Endothelial cell of umbilical vein (primary cell): ENCODE measurements around the gene DISP3. TPM values are rescaled to one million over a fixed set of nuclear protein-coding genes. Genes with fewer than 3 reads are reported as not detected.

Source experiments
- BruUV-seq: library from RNA; stranded (reverse); fragments of 400-500 nt; replicated peaks from 2 replicates; lab custom pipeline; 2021; lab: Mats Ljungman, UMichigan
- CTCF ChIA-PET: fragments of 300-600, 350-600 bp; sonication (Branson Sonifier 250); formaldehyde crosslinking; loops from one replicate; lab custom pipeline; 2021; ENCODE audit warnings: antibody characterized with exemption, inconsistent platforms; lab: Charles Lee
- POLR2A ChIA-PET: fragments of 300-600, 350-600 bp; sonication (Branson Sonifier 250); formaldehyde crosslinking; loops from one replicate; lab custom pipeline; 2021; ENCODE audit warnings: antibody characterized with exemption, inconsistent platforms; lab: Charles Lee
- DNase-seq: peaks from one replicate; pipeline ENCODE4 v3.0.0-alpha.2; 2011; ENCODE audit warnings: low read depth, low spot score
- FAIRE-seq: peaks from 2 replicates; lab custom pipeline; 2011; peaks lifted over from hg19 to GRCh38; lab: Jason Lieb, UNC
- H2AFZ ChIP-seq: 2 replicates; pipeline ENCODE4 v1.6.0; 2012; ENCODE audit warnings: low read depth, low read length, control low read depth, inconsistent platforms
- H3K27ac ChIP-seq: 2 replicates; pipeline ENCODE4 v1.5.1; 2011; ENCODE audit warnings: low read depth, mild to moderate bottlenecking, control low read depth, low read length, moderate library complexity; ENCODE audit not compliant: insufficient read depth
- H3K27me3 ChIP-seq, 2 experiments: 2 replicates each; pipeline versions ENCODE4 v1.6.0 to v1.6.1; 2011; ENCODE audit warnings: low read length in 2 of 2, mixed read lengths in 1 of 2; ENCODE audit not compliant: control insufficient read depth in 2 of 2, insufficient read depth in 2 of 2
- H3K36me3 ChIP-seq, 2 experiments: 2 replicates in 1 of 2; 3 replicates in 1 of 2; pipeline ENCODE4 v1.5.1; 2011; ENCODE audit warnings: low read length in 2 of 2, mild to moderate bottlenecking in 1 of 2, moderate library complexity in 1 of 2; ENCODE audit not compliant: control insufficient read depth in 2 of 2, insufficient read depth in 2 of 2; ENCODE audit errors: extremely low read depth in 1 of 2
- H3K4me1 ChIP-seq: 3 replicates; pipeline ENCODE4 v1.5.1; 2011; ENCODE audit warnings: mild to moderate bottlenecking, low read length; ENCODE audit not compliant: control insufficient read depth, insufficient read depth; ENCODE audit errors: extremely low read depth
- H3K4me2 ChIP-seq: 2 replicates; pipeline ENCODE4 v1.6.1; 2011; ENCODE audit warnings: low read length, control low read depth, mixed read lengths; ENCODE audit not compliant: insufficient read depth
- H3K4me3 ChIP-seq, 3 experiments: fragments of 200-600 bp in 1 of 3; sonication (generic), shearing (Covaris generic) in 1 of 3; replicated peaks in 1 of 3; 2 replicates each; pipeline ENCODE4 v1.5.1; 2011 to 2016; ENCODE audit warnings: control low read depth in 3 of 3, low read length in 3 of 3, mild to moderate bottlenecking in 2 of 3, inconsistent platforms in 1 of 3, low read depth in 1 of 3, moderate library complexity in 1 of 3; ENCODE audit not compliant: insufficient read depth in 1 of 3
- H3K79me2 ChIP-seq: 2 replicates; pipeline ENCODE4 v1.6.0; 2012; ENCODE audit warnings: low read length, inconsistent platforms; ENCODE audit not compliant: control insufficient read depth, insufficient read depth
- H3K9ac ChIP-seq: replicated peaks from 2 replicates; pipeline ENCODE3; 2011; ENCODE audit warnings: low read length, control low read depth; ENCODE audit not compliant: insufficient read depth; ENCODE audit errors: extremely low read depth
- H3K9me1 ChIP-seq: replicated peaks from 3 replicates; pipeline ENCODE4 v1.6.0; 2011; ENCODE audit warnings: mild to moderate bottlenecking, low read length; ENCODE audit not compliant: control insufficient read depth, insufficient read depth; ENCODE audit errors: extremely low read depth
- H3K9me3 ChIP-seq: replicated peaks from 2 replicates; pipeline ENCODE4 v1.5.1; 2012; ENCODE audit warnings: low read length, inconsistent platforms; ENCODE audit not compliant: control insufficient read depth, insufficient read depth
- H4K20me1 ChIP-seq: replicated peaks from 2 replicates; pipeline ENCODE3; 2011; ENCODE audit warnings: mild to moderate bottlenecking, low read length; ENCODE audit not compliant: control insufficient read depth, insufficient read depth; ENCODE audit errors: extremely low read depth
- EZH2 ChIP-seq: IDR thresholded peaks from 2 replicates; pipeline ENCODE4 v1.6.1; 2012; ENCODE audit warnings: borderline replicate concordance, low read depth, mild to moderate bottlenecking, moderate library complexity, low read length, inconsistent platforms; ENCODE audit not compliant: severe bottlenecking
- FOS ChIP-seq: IDR thresholded peaks from 2 replicates; pipeline ENCODE4 v1.6.1; 2011; ENCODE audit warnings: mild to moderate bottlenecking, low read length, moderate library complexity, borderline replicate concordance; ENCODE audit not compliant: insufficient read depth
- GATA2 ChIP-seq: IDR thresholded peaks from 2 replicates; pipeline ENCODE4 v1.7.0; 2011; ENCODE audit warnings: low read depth, mild to moderate bottlenecking, moderate library complexity, mixed read lengths, low read length; ENCODE audit not compliant: insufficient read length, insufficient read depth
- JUN ChIP-seq: IDR thresholded peaks from 2 replicates; pipeline ENCODE4 v1.6.1; 2011; ENCODE audit warnings: borderline replicate concordance, low read depth; ENCODE audit not compliant: insufficient read length, insufficient read depth
- MYC ChIP-seq: IDR thresholded peaks from one replicate; pipeline ENCODE4 v1.6.1; 2011; ENCODE audit warnings: mild to moderate bottlenecking, low read depth, low read length
- POLR2A ChIP-seq: IDR thresholded peaks from 2 replicates; pipeline ENCODE4 v1.6.1; 2012; ENCODE audit warnings: low read depth, mild to moderate bottlenecking, control low read depth, low read length
- POLR2AphosphoS5 ChIP-seq: IDR thresholded peaks from 2 replicates; pipeline ENCODE4 v1.6.1; 2012; ENCODE audit warnings: low read depth, mild to moderate bottlenecking, control low read depth, low read length, moderate library complexity; ENCODE audit not compliant: insufficient read depth
- dilution Hi-C: fragments of 300-500 bp; cut with MboI; formaldehyde crosslinking; loops from one replicate; pipeline ENCODE4 v1.15.0; 2019; ENCODE audit warnings: low sequenced_read_pairs; ENCODE audit not compliant: extremely low pct_ligation_motif_present
- intact Hi-C: fragments of 100-400 bp; cut with micrococcal nuclease; formaldehyde crosslinking; loops from one replicate; pipeline ENCODE4 v1.10.0; 2022
- polyA plus RNA-seq, 4 experiments: library from polyadenylated mRNA; depleted of rRNA in 3 of 4; stranded (reverse) in 3 of 4; unstranded in 1 of 4; fragments of >200 nt; gene quantifications; 2 replicates each; pipeline versions ENCODE4 v1.2.1 to v1.2.3, GENCODE V29; 2011 to 2012; ENCODE audit warnings: missing spikeins in 1 of 4
- total RNA-seq: library from RNA; stranded (reverse); gene quantifications from 2 replicates; pipeline ENCODE4 v1.2.3, GENCODE V29; 2021
- TF ChIP-seq, protein P1 (sequence below): IDR thresholded peaks from 2 replicates; pipeline ENCODE4 v1.6.1; 2011; ENCODE audit not compliant: insufficient read depth, insufficient read length
- TF ChIP-seq, protein P2 (sequence below), 2 donors: IDR thresholded peaks; 1 replicate in 1 of 2; 2 replicates in 1 of 2; pipeline ENCODE4 v1.5.1; 2011; ENCODE audit warnings: low read length in 2 of 2, mild to moderate bottlenecking in 2 of 2, moderate library complexity in 2 of 2, control low read depth in 1 of 2, inconsistent platforms in 1 of 2, low read depth in 1 of 2; ENCODE audit not compliant: insufficient read depth in 1 of 2; ENCODE audit errors: extremely low read depth in 1 of 2

The DISP3 gene
- total and polyA plus RNA-seq, 2 donors (not counting 3 experiments of a cell fraction or from before 2014, with no cell fraction given) = 0.26 to 0.49 TPM

DNA sequence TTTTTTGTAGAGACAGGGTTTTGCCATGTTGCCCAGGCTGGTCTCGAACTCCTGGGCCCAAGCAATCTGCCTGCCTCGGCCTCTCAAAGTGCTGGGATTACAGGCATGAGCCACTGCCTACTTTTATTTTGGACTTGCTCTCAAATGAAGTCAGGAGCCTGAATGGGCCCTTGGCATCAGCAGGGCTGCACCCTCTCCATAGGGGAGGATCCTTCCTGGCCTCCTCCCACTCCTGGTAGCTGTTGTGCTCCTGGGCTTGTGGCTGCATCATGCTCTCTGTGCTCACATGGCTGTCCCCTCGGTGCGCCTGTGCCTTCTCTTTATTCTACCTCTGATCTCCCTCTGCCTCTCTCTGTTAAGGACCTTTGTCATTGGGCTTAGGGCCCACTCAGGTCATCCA lies 46.4 kb upstream of the DISP3 start:
- H3K79me2 ChIP-seq = no peaks in the 10 kb centered on the region
- no peak for FAIRE-seq
- H3K4me2 ChIP-seq = no peak overlapping the region
- H3K27me3 ChIP-seq = no peaks in the 10 kb centered on the region
- H3K4me1 ChIP-seq = no peaks in the 10 kb centered on the region
- dilution Hi-C loops (no loop called here), intact Hi-C loops (no loop called here)
- H3K4me3 ChIP-seq = no peak overlapping the region
- no peaks in the 10 kb centered on the region for H3K9me1 ChIP-seq
- CTCF ChIA-PET = no interaction called here
- TF ChIP-seq, protein P1, sequence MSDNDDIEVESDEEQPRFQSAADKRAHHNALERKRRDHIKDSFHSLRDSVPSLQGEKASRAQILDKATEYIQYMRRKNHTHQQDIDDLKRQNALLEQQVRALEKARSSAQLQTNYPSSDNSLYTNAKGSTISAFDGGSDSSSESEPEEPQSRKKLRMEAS = no peak
- TF ChIP-seq, protein P2, sequence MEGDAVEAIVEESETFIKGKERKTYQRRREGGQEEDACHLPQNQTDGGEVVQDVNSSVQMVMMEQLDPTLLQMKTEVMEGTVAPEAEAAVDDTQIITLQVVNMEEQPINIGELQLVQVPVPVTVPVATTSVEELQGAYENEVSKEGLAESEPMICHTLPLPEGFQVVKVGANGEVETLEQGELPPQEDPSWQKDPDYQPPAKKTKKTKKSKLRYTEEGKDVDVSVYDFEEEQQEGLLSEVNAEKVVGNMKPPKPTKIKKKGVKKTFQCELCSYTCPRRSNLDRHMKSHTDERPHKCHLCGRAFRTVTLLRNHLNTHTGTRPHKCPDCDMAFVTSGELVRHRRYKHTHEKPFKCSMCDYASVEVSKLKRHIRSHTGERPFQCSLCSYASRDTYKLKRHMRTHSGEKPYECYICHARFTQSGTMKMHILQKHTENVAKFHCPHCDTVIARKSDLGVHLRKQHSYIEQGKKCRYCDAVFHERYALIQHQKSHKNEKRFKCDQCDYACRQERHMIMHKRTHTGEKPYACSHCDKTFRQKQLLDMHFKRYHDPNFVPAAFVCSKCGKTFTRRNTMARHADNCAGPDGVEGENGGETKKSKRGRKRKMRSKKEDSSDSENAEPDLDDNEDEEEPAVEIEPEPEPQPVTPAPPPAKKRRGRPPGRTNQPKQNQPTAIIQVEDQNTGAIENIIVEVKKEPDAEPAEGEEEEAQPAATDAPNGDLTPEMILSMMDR (IDR thresholded peaks at IDR 0.05; ENCODE audit: extremely low read depth in 1 of 2, insufficient read depth in 1 of 2, low read depth in 1 of 2, low read length in 2 of 2) = no peak
- TF ChIP-seq MYC (no peak), JUN (no peak), GATA2 (no peak), EZH2 (no peak), FOS (no peak), POLR2A (no peak), POLR2AphosphoS5 (no peak)
- H2AFZ ChIP-seq = no peak overlapping the region
- H3K27ac ChIP-seq = no peak overlapping the region
- POLR2A ChIA-PET = no interaction called here
- no peak overlapping the region for H3K9ac ChIP-seq
- H3K36me3 ChIP-seq = no peaks in the 10 kb centered on the region
- DNase-seq = no peak
- BruUV-seq = no TSS peak
- H4K20me1 ChIP-seq = no peaks in the 10 kb centered on the region
- no peaks in the 10 kb centered on the region for H3K9me3 ChIP-seq
